ENCODE results near the gene MAP3K5. TPM values are rescaled to one million over a fixed set of nuclear protein-coding genes. Genes with fewer than 3 reads are reported as not detected.
A peak's percentile ranks its signal among the peaks of the same experiment; 100 is the strongest.
"Not testable (repeated sequence)": the region's sequence is repeated elsewhere in the genome, so short reads cannot be mapped to it uniquely, and the experiment has no call there.

MAP3K5 gene
- total RNA-seq, 2 donors from 2014 or later = 65.7 to 98.4 TPM

- no peaks in the 10 kb centered on the region for H3K27me3 ChIP-seq (replicated peaks; ENCODE audit: insufficient read depth)
- peaks cover 0 to 4% of the 10 kb centered on the region in 2 donors for H3K36me3 ChIP-seq
- no peaks in the 10 kb centered on the region for H3K9me3 ChIP-seq
- peak overlapping the region; percentile 47 to 51 for H3K27ac ChIP-seq
- H3K4me1 ChIP-seq (replicated peaks) = no peaks in the 10 kb centered on the region
- intact Hi-C loops (cut with DNase I) = no loop called here
- DNase-seq (ENCODE audit: low spot score) = no peak
- WGBS = 32% methylated on average over 4 of the region's 4 CpGs
- no peak overlapping the region for H3K4me3 ChIP-seq
- no peak for TF ChIP-seq POLR2A (IDR thresholded peaks at IDR 0.05)
- peak; percentile 45 for TF ChIP-seq POLR2AphosphoS5 (IDR thresholded peaks at IDR 0.05)
Observed at GRCh38 chr6:136586295-136586694, 206.0 kb downstream of the MAP3K5 start.

- H3K4me1 ChIP-seq (replicated peaks); DNase-seq (ENCODE audit: low spot score); H3K27me3 ChIP-seq (replicated peaks; ENCODE audit: insufficient read depth); H3K4me3 ChIP-seq; H3K9me3 ChIP-seq; H3K27ac ChIP-seq; H3K36me3 ChIP-seq; intact Hi-C loops (cut with DNase I): not testable (repeated sequence)
- WGBS = 100% methylated on average over 2 of the region's 2 CpGs
Observed at GRCh38 chr6:136585523-136585922, 206.8 kb downstream of the MAP3K5 start.

- WGBS = 89% methylated on average over 5 of the region's 5 CpGs
- intact Hi-C loops (cut with DNase I) = loop anchor here (5.0 kb wide), 1 partner anchor 208 kb away; the partner anchor contains the start of gene MAP3K5
- H3K27ac ChIP-seq; H3K36me3 ChIP-seq; DNase-seq (ENCODE audit: low spot score); H3K4me3 ChIP-seq; H3K9me3 ChIP-seq; H3K27me3 ChIP-seq (replicated peaks; ENCODE audit: insufficient read depth); H3K4me1 ChIP-seq (replicated peaks): not testable (repeated sequence)
Observed at GRCh38 chr6:136584290-136584689, 208.0 kb downstream of the MAP3K5 start.

- 27% methylated on average over 3 of the region's 3 CpGs for WGBS
- Histone ChIP-seq H3K27me3 (replicated peaks; ENCODE audit: insufficient read depth) (no peaks in the 10 kb centered on the region), H3K36me3 (no peaks in the 10 kb centered on the region), H3K27ac (peak overlapping the region; percentile 29 to 43), H3K9me3 (no peaks in the 10 kb centered on the region), H3K4me3 (no peak overlapping the region), H3K4me1 (replicated peaks) (no peaks in the 10 kb centered on the region)
- TF ChIP-seq POLR2AphosphoS5 (IDR thresholded peaks at IDR 0.05) = no peak
- peak; percentile 39 to 74 (median 64) for TF ChIP-seq CTCF (IDR thresholded peaks at IDR 0.05)
- no peak for DNase-seq (ENCODE audit: low spot score)
- intact Hi-C loops (cut with DNase I) = loop anchor here (5.0 kb wide), 1 partner anchor 209 kb away; the partner anchor contains the start of gene MAP3K5
Observed at GRCh38 chr6:136582711-136583471, 209.4 kb downstream of the MAP3K5 start.

GRCh38 chr6:136579800-136580199 lies 212.5 kb downstream of the MAP3K5 start:
- Histone ChIP-seq H3K36me3 (peaks cover 0 to 4% of the 10 kb centered on the region in 2 donors), H3K27me3 (replicated peaks; ENCODE audit: insufficient read depth) (no peaks in the 10 kb centered on the region), H3K4me3 (no peak overlapping the region), H3K9me3 (no peaks in the 10 kb centered on the region), H3K4me1 (replicated peaks) (no peaks in the 10 kb centered on the region), H3K27ac (no peak overlapping the region)
- DNase-seq (ENCODE audit: low spot score) = no peak
- WGBS = 82% methylated on average over 2 of the region's 2 CpGs
- intact Hi-C loops (cut with DNase I) = loop anchor here (5.0 kb wide), 1 partner anchor 213 kb away; the partner anchor contains the start of gene MAP3K5
- TF ChIP-seq POLR2AphosphoS5 (IDR thresholded peaks at IDR 0.05) (no peak), CTCF (IDR thresholded peaks at IDR 0.05) (no peak), POLR2A (IDR thresholded peaks at IDR 0.05) (no peak)

GRCh38 chr6:136576821-136577220 lies 215.5 kb downstream of the MAP3K5 start:
- intact Hi-C loops (cut with DNase I) = no loop called here
- peaks cover 0 to 4% of the 10 kb centered on the region in 2 donors for H3K36me3 ChIP-seq
- no peaks in the 10 kb centered on the region for H3K4me1 ChIP-seq (replicated peaks)
- no peak for TF ChIP-seq POLR2A (IDR thresholded peaks at IDR 0.05)
- no peak for TF ChIP-seq CTCF (IDR thresholded peaks at IDR 0.05)
- TF ChIP-seq POLR2AphosphoS5 (IDR thresholded peaks at IDR 0.05) = no peak
- no peaks in the 10 kb centered on the region for H3K9me3 ChIP-seq
- H3K27me3 ChIP-seq (replicated peaks; ENCODE audit: insufficient read depth) = no peaks in the 10 kb centered on the region
- no peak for DNase-seq (ENCODE audit: low spot score)
- WGBS = 97% methylated on average over 6 of the region's 6 CpGs
- H3K27ac ChIP-seq = no peak overlapping the region
- no peak overlapping the region for H3K4me3 ChIP-seq
